22Rv1 (cell line): ENCODE measurements around the gene GABRG3.

Source experiments
- H3K27ac ChIP-seq: fragments of 450-650 bp; 2 replicates; pipeline ENCODE4 v1.5.1; 2017
- ZFX ChIP-seq: fragments of 450-650 bp; IDR thresholded peaks from 2 replicates; pipeline ENCODE4 v1.6.1; 2017; ENCODE audit warnings: antibody characterized with exemption, borderline replicate concordance
- TF ChIP-seq, protein P1 (sequence below): fragments of 450-650 bp; IDR thresholded peaks from 2 replicates; pipeline ENCODE4 v1.5.1; 2017; ENCODE audit warnings: mild to moderate bottlenecking

Gene GABRG3

DNA sequence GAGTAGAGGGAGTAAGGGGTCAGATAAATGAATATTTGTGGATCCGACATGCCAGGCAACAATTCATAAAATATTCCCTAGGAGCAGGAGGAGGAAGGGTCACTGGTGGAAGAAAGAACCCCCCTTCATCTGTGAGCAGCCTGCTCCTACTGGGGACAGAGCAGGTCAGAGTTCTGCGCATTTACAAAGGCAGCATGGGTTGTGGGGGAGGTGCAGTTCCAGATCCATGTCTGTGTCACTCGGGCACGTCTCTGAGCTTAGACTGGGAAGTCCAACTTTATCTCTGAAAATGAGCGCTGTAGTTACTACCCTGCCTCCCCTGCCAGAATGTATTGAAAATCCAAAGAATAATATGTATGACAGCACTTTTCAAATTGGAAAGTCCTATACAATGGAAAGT is 115.2 kb downstream of the GABRG3 start:
- TF ChIP-seq, protein P1, sequence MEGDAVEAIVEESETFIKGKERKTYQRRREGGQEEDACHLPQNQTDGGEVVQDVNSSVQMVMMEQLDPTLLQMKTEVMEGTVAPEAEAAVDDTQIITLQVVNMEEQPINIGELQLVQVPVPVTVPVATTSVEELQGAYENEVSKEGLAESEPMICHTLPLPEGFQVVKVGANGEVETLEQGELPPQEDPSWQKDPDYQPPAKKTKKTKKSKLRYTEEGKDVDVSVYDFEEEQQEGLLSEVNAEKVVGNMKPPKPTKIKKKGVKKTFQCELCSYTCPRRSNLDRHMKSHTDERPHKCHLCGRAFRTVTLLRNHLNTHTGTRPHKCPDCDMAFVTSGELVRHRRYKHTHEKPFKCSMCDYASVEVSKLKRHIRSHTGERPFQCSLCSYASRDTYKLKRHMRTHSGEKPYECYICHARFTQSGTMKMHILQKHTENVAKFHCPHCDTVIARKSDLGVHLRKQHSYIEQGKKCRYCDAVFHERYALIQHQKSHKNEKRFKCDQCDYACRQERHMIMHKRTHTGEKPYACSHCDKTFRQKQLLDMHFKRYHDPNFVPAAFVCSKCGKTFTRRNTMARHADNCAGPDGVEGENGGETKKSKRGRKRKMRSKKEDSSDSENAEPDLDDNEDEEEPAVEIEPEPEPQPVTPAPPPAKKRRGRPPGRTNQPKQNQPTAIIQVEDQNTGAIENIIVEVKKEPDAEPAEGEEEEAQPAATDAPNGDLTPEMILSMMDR: no peak
- no peak overlapping the region for H3K27ac ChIP-seq

DNA sequence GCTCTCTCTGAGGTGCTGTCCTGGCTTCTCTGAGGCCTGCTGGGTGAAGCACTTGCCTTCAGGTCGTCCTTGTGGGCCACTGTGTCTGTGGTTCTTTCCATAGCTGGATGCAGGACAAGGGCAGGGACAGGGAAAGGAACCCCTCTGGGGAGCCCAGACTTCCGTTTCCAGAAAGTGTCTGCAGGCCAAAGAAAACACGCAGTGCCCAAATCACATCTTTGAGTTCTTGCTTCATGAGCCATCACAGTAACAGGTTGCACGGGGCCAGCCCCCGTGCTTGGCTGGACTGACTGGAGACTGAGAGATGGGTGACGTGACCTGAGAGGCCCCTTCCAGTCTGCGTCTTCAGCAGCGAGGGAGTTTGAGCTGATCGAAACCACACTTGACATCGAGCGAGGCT is 115.8 kb downstream of the GABRG3 start:
- no peak overlapping the region for H3K27ac ChIP-seq
- TF ChIP-seq, protein P1: no peak

DNA sequence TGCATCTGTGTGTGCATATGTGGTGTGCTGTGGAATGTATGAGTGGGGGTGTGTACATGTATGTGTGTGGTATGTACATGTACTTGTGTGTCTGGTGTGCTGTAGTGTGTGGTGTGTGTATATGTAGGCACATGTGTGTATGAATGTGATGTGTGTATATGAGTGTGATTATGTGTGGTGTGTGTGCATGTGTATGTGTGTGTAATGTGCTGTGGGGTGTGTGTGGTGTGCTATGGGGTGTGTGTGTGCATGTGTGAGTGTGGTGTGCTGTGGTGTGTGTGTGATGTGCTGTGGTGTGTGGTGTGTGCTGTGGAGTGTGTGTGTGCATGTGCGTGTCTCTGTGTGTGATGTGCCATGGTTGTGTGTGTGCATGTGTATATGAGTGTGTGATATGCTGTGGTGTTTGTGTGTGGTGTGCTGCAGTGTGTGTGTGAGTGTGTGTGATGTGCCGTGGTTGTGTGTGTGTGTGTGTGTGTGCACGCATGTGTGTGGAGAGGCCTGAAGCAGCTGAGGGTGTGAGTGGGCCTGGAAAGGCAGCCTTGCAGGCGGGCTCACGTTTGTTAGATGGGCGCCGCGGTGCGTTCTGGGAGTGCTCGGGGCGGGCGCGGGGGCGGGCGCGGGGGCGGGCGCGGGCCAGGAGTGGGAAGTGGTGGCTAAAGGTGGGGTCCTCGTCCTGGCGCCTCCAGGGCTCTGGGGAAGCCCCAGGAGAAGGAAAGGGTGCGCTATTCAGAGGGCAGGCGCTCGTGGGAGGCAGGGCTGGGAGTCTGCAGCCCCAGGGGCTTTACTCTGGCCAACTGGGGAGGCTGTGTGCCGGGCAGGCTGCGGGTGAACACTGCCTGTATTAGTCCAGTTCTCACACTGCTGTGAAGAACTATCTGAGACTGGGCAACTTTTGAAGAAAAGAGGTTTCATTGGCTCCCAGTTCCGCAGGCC is 116.9 kb downstream of the GABRG3 start:
- no peak overlapping the region for H3K27ac ChIP-seq
- TF ChIP-seq ZFX: no peak
- TF ChIP-seq, protein P1: no peak

DNA sequence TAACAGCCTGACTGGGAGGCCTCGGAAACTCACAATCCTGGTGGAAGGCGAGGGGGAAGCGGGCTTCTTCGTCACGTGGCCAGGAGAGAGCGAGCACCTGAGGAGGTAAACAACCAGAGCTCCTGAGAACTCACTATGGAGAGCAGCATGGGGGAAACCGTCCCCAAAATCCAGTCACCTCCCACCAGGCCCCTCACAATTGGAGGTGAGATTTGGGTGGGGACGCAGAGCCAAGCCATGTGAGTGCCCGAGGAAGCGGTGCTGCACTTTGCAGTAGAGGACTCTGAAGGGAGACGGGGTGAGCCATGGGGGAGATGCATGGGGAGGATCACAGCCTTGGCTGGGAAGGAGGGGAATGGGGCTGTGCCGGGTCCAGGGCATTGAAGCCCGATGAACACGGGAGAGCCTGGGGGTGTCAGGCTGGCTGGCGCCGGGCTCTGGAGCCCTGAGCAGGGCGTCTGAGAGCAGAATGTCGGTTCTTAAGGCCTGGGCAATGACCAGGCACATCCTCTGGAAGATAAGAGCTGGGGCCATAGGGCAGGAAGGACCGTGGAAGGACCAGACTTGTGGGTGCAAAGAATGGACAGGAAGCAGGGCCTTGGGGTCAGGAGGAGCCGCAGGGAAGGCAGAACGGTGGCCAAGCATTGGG is 117.7 kb downstream of the GABRG3 start:
- no peak for TF ChIP-seq ZFX
- TF ChIP-seq, protein P1: no peak
- H3K27ac ChIP-seq: no peak overlapping the region

DNA sequence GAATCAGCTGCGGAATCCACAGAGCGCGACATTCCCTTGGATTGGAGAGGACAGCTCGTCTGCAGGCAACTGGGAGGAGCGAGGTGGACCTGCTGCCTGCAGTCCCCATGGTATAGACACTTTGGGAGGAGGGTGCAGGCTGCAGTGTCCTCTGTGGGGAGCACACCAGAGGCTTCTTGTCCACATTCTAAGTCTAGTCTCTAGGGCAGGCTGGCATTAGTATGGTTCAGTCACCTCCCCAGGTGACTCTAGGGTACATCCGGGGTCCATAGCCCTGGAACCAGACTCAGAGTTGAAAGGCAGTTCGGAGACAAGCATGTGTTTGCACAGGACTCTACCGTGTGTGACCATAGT is 118.2 kb downstream of the GABRG3 start:
- no peak for TF ChIP-seq ZFX
- TF ChIP-seq, protein P1: no peak
- no peak overlapping the region for H3K27ac ChIP-seq

DNA sequence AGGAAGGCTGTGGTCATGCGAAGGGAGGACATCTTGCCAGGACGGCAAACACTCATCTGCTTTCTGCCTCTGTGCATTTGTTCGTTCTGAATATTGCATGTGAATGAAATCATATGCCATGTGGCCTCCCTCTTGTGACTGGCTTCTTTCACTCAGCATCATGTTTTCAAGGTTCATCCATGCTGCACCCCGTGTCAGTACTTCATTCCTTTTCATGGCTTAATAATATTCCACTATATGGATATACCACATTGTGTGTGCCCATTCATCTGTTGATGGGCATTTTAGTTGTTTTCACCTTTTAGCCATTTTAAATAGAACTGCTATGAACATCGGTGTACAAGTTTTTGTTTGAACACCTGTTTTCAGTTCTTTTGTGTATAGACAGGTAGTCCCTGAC is 118.7 kb downstream of the GABRG3 start:
- TF ChIP-seq, protein P1: no peak
- TF ChIP-seq ZFX: no peak
- H3K27ac ChIP-seq: no peak overlapping the region

DNA sequence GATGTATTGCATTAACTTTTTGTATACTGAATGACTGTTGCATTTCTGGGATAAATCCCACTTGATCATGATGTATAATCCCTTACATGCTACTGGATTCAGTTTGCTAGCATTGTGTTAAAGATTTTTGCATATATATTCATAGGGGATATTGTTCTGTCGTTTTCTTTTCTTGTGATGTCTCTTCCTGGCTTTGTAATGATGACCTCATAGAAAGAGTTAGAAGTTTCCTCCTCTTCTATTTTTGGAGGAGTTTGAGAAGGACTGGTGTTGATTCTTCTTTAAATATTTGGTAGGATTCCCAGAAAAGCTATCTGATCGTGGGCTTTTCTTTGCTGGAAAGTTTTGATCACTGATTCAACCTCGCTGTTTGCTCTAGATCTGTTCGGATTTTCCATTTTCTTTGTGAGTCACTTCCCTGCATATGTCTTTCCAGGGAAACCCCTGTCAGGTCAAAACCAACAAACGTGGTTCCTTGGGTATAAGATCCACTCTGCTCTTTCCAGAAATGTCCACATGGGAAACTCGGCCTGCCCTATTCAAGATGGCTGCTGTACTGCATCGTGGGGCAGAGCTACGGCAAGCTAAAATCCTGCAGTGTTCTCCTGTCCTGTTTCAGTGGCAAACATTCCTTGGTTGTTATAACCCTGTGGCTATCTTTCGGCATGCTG is 120.4 kb downstream of the GABRG3 start:
- H3K27ac ChIP-seq: no peak overlapping the region
- TF ChIP-seq, protein P1: no peak
- TF ChIP-seq ZFX: no peak
